OCI-LY1 (cell line): ENCODE results near the gene BUD23.
"Not testable (repeated sequence)": the region's sequence is repeated elsewhere in the genome, so short reads cannot be mapped to it uniquely, and the experiment has no call there.

Experiments used
- H2AFZ ChIP-seq: fragments of 200-600 bp; sonication (generic), shearing (Covaris generic); 2 replicates; pipeline ENCODE4 v1.6.0; 2014; ENCODE audit warnings: antibody characterized with exemption, mild to moderate bottlenecking, low read length
- H3F3A ChIP-seq: fragments of 200-600 bp; sonication (generic), shearing (Covaris generic); 2 replicates; pipeline ENCODE4 v1.6.0; 2014; ENCODE audit warnings: mild to moderate bottlenecking, antibody characterized with exemption, low read length, moderate library complexity; ENCODE audit not compliant: insufficient read depth
- H3K27ac ChIP-seq: fragments of 200-600 bp; sonication (generic); 2 replicates; pipeline ENCODE4 v1.5.1; 2014; ENCODE audit warnings: low read length, mixed run types, mild to moderate bottlenecking, low read depth; ENCODE audit not compliant: poor library complexity, severe bottlenecking
- H3K27me3 ChIP-seq: fragments of 200-600 bp; sonication (generic); 2 replicates; pipeline ENCODE4 v1.6.0; 2014; ENCODE audit warnings: antibody characterized with exemption, mild to moderate bottlenecking, low read length, moderate library complexity; ENCODE audit not compliant: insufficient read depth
- H3K36me3 ChIP-seq: fragments of 200-600 bp; sonication (generic); 2 replicates; pipeline ENCODE4 v1.6.1; 2014; ENCODE audit warnings: mild to moderate bottlenecking, antibody characterized with exemption, low read length, moderate library complexity, mixed read lengths; ENCODE audit not compliant: insufficient read depth
- H3K4me1 ChIP-seq: fragments of 200-600 bp; sonication (generic); 2 replicates; pipeline ENCODE4 v1.5.1; 2014; ENCODE audit warnings: mild to moderate bottlenecking, low read length, moderate library complexity; ENCODE audit not compliant: insufficient read depth, severe bottlenecking
- H3K4me2 ChIP-seq: fragments of 200-600 bp; sonication (generic), shearing (Covaris generic); 2 replicates; pipeline ENCODE4 v1.6.1; 2014; ENCODE audit warnings: low read length
- H3K4me3 ChIP-seq: fragments of 200-600 bp; sonication (generic); 2 replicates; pipeline ENCODE4 v1.5.1; 2014; ENCODE audit warnings: low read length, low read depth, mild to moderate bottlenecking, mixed read lengths; ENCODE audit not compliant: poor library complexity, severe bottlenecking
- H3K79me2 ChIP-seq: fragments of 200-600 bp; shearing (Covaris generic); 2 replicates; pipeline ENCODE4 v1.6.1; 2016; ENCODE audit warnings: mixed run types, low read length, mixed read lengths; ENCODE audit not compliant: insufficient read depth
- H3K9ac ChIP-seq: fragments of 200-600 bp; sonication (generic), shearing (Covaris generic); 2 replicates; pipeline ENCODE4 v1.6.1; 2014; ENCODE audit warnings: mild to moderate bottlenecking, low read length, mixed read lengths
- H3K9me2 ChIP-seq: fragments of 200-600 bp; sonication (generic), shearing (Covaris generic); 2 replicates; pipeline ENCODE4 v1.6.1; 2014; ENCODE audit warnings: low read depth, mild to moderate bottlenecking, low read length, mixed read lengths
- H3K9me3 ChIP-seq: fragments of 200-600 bp; shearing (Covaris generic); 2 replicates; pipeline ENCODE4 v1.6.1; 2014; ENCODE audit warnings: low read length, mixed read lengths
- H4K20me1 ChIP-seq: fragments of 200-600 bp; sonication (generic), shearing (Covaris generic); 2 replicates; pipeline ENCODE4 v1.6.0; 2016; ENCODE audit warnings: mild to moderate bottlenecking, low read length; ENCODE audit not compliant: insufficient read depth
- CTCF ChIP-seq: fragments of 200-600 bp; sonication (generic), shearing (Covaris generic); IDR thresholded peaks from 2 replicates; pipeline ENCODE4 v1.5.1; 2017; ENCODE audit warnings: mild to moderate bottlenecking, antibody characterized with exemption, low read length, moderate library complexity, mixed read lengths
- EZH2 ChIP-seq: fragments of 200-600 bp; sonication (generic), shearing (Covaris generic); IDR thresholded peaks from 2 replicates; pipeline ENCODE4 v1.8.0; 2017; ENCODE audit warnings: borderline replicate concordance, mixed run types, mild to moderate bottlenecking, antibody characterized with exemption, low read length, moderate library complexity, mixed read lengths

BUD23 gene

GRCh38 chr7:73712773-73713172 lies 29.4 kb downstream of the BUD23 start:
- no peak overlapping the region for H3K4me3 ChIP-seq
- H3K9me3 ChIP-seq: no peaks in the 10 kb centered on the region
- H3K4me2 ChIP-seq: no peak overlapping the region
- no peaks in the 10 kb centered on the region for H3F3A ChIP-seq
- no peak overlapping the region for H3K9ac ChIP-seq
- TF ChIP-seq CTCF: no peak
- no peak for TF ChIP-seq EZH2
- H4K20me1 ChIP-seq: no peaks in the 10 kb centered on the region
- H3K9me2 ChIP-seq: no peaks in the 10 kb centered on the region
- H3K79me2 ChIP-seq: no peaks in the 10 kb centered on the region
- H3K4me1 ChIP-seq: peaks cover under 1% of the 10 kb centered on the region
- no peak overlapping the region for H2AFZ ChIP-seq
- H3K27ac ChIP-seq: no peak overlapping the region
- no peaks in the 10 kb centered on the region; the same call in 1 of the 2 replicates for H3K27me3 ChIP-seq
- no peaks in the 10 kb centered on the region for H3K36me3 ChIP-seq

- H3K9me2 ChIP-seq, H2AFZ ChIP-seq, H3K27me3 ChIP-seq, H3F3A ChIP-seq, H3K79me2 ChIP-seq, H3K4me3 ChIP-seq, H3K9ac ChIP-seq, H3K27ac ChIP-seq, H4K20me1 ChIP-seq, H3K4me2 ChIP-seq, H3K36me3 ChIP-seq, H3K4me1 ChIP-seq, H3K9me3 ChIP-seq: not testable (repeated sequence)
These were observed 29.9 kb downstream of the BUD23 start for GRCh38 chr7:73713319-73713718.

GRCh38 chr7:73715648-73716317 lies 32.4 kb downstream of the BUD23 start:
- Histone ChIP-seq H3K27ac (no peak overlapping the region), H2AFZ (no peak overlapping the region), H4K20me1 (no peaks in the 10 kb centered on the region), H3K9me2 (no peaks in the 10 kb centered on the region), H3K27me3 (0 out of 2 replicates have a peak, but pooled peaks cover 5% of the 10 kb centered on the region), H3K4me1 (peaks cover 19% of the 10 kb centered on the region), H3K4me3 (no peak overlapping the region), H3K79me2 (no peaks in the 10 kb centered on the region), H3K9ac (no peak overlapping the region), H3K36me3 (no peaks in the 10 kb centered on the region), H3K4me2 (no peak overlapping the region), H3K9me3 (no peaks in the 10 kb centered on the region), H3F3A (no peaks in the 10 kb centered on the region)
- TF ChIP-seq CTCF (no peak), EZH2 (no peak)

GRCh38 chr7:73716318-73716890 lies 33.0 kb downstream of the BUD23 start:
- Histone ChIP-seq H3K9me2 (no peaks in the 10 kb centered on the region), H3K27ac (no peak overlapping the region), H3K9ac (no peak overlapping the region), H4K20me1 (no peaks in the 10 kb centered on the region), H3K4me3 (no peak overlapping the region), H3K27me3 (0 out of 2 replicates have a peak, but pooled peaks cover 5% of the 10 kb centered on the region), H3F3A (no peaks in the 10 kb centered on the region), H2AFZ (no peak overlapping the region), H3K4me2 (no peak overlapping the region), H3K36me3 (no peaks in the 10 kb centered on the region), H3K79me2 (no peaks in the 10 kb centered on the region), H3K9me3 (no peaks in the 10 kb centered on the region), H3K4me1 (peaks cover 19% of the 10 kb centered on the region)
- no peak for TF ChIP-seq EZH2
- no peak for TF ChIP-seq CTCF
